ENCODE measurements around the gene C1orf210. TPM values are rescaled to one million over a fixed set of nuclear protein-coding genes. Genes with fewer than 3 reads are reported as not detected.
A peak's percentile ranks its signal among the peaks of the same experiment; 100 is the strongest.

The C1orf210 gene
- not detected in 2 replicates for total RNA-seq

DNA sequence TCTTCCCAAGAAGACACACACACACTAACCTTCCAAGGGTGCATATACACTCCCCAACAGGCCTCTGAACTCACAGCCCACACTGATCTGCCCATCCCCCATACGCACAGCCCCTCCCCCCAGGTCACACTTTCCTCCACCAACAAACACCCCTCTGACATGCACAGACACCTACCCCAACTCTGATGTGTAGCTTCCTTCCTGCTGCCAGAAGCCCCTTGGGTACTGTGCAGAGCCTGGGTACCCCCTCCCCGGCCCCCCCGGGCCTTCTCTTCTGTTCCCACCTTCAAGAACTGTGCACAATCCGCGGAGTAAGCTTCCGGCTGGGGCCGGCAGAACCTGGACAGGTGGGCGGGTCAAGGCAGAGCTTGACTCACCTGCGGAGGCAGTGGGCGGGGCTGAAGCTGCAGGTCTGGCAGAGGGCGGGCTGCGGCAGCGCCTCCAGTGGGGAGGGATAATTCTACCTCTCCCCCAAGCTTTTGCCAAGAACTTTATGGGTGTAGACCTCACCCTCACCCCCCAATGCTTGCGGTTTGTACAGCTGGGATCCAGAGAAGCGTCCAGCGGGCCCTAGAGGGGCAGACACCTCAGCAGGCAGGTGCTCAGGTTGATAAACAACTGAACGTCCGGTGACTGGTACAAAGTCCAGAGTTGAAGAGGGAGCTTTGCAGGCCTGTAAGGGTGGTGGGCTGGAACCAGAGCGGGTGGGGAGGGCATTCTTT lies at the start of gene C1orf210:
Gene C1orf210, minus strand, starts transcription at position 313 of the 722 bp plus-strand sequence. CDS start 2,311 bp downstream, outside the sequence.
- DNase-seq (ENCODE audit: low read depth in 2 of 2), result no peak

DNA sequence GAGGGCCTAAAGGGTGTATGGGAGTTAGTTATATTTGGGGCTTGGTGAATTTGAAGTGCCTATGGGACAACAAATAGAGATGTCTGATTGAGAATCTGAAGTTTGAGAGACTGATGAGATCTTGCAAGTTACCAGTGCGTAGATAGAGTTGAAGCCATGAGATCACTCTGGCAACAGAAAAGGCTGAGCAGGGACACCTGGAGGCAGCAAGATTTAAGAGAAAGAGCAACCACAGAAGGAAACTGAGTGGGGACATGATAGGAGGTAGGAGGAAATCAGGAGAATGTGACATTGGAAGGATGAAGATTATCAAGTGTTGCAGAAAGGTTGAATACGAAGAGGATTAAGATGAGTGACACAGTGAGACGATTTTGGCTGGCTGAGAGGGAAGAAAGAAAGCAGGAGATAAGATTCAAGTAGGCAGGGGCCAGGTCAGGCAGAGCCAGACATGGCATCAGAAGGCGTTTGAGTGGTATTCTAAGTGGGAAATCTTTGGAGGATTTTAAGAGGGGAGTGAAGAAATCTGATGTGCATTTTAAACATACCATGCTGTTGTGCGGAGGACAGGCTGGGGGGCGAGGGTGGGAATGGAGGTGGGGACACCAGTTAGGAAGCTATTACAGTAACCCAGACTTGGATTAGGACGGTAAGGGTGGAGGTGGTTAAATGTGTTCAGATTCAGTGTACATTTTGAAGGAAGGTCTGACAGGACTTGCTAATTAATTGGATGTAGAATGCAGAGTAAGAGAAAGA lies 49.2 kb upstream of the C1orf210 start:
- no peak for DNase-seq (ENCODE audit: low read depth in 2 of 2)

DNA sequence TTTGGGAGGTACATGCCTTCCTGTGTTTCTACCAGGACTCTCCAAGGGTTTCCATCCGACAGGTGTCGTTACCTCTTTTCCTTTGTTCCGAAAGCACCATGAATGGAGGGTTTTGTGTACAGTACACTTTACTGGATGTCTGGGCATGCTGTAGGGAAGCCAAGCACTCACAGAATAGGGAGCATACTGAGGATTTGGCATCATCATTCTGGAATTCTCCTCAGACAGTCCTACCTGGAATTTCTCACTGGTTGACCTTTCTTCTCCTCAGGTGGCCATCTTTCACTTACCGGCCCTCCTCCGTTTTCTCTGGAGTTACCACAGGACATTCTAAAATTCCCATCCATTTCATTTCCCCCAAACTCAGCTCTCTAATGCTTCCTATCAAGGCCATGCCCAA lies 46.3 kb upstream of the C1orf210 start:
- no peak for DNase-seq (ENCODE audit: low read depth in 2 of 2)

DNA sequence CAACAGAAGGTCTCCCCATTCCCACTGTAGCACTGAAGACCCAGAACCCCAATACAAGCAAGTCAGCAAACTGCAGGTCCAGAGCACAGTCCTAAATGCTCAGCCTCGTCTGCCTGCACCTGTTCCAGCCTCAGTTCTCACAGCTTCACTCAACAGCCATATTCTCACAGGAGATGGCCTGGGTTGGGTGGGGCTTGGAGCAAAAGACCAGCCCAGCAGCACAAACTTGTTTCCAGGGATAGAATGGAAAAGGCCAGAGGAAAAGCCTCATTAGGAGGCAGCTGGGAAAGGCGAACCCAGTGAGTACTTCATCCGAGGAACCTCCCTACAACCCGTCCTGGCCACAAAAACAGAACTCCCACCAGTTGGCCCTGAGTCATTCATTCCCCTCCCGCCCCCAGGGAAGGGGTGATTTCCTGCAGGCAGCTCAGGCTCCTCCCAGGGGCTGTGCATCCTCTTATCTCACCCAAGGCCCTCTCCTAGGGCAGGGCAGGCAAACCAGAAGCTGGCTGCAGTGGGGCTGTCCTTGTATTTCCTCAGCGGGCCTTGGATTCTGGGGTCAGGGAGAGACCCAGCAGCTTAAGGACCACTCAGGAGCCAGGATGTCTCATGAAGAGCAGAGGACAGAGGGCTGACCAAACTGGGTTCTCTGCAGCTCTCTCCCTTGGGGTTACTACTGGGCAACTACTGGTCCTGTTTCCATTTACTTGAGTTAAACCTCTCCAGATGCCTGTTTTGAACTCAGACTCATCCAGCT lies 44.8 kb upstream of the C1orf210 start:
- peak; percentile 91 to 93 for DNase-seq (ENCODE audit: low read depth in 2 of 2)

DNA sequence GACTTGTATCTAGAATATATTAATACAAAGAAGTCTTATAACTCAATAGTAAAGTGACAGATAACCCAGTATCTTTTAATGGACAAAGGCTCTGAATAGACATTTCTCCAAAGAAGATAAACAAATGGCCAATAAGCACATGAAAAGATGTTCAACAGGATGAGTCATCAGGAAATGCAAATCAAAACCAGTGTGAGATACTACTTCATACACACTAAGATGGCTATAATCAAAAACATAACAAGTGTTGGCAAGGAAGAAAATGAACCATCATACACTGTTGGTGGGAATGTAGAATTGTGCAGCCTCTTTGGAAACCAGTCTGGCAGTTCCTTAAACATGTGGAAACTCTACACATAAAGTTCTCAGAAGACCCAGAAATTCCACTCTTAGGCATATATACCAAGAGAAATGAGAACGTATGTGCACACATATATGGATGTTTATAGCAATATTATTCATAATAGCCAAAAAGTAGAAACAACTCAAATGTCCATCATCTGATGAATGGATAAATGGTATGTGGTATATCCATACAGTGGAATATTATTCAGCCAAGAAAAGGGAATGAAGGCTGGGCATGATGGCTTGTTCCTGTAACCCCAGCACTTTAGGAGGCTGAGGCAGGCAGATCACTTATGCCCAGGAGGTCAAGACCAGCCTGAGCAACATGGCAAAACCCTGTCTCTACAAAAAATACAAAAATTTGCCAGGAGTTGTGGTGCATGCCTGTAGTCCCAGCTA lies 42.3 kb upstream of the C1orf210 start:
- DNase-seq (ENCODE audit: low read depth in 2 of 2), result peak in 1 of 2 donors; percentile 47

DNA sequence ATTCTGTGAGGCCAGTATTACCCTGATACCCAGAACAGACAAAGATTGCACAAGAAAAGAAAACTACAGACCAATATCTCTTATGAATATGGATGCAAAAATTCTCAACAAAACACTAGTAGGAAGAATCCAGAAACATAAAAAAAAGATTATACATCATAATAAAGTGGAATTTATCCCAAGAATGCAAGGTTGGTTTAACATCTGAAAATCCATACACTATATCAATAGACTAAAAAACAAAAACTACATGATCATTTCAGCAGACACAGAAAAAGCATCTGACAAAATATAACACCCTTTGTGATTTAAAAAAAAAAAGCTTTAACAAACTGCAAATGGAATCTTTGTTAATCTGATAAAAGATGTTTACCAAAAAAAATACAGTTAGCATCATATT lies 40.0 kb upstream of the C1orf210 start:
- no peak for DNase-seq (ENCODE audit: low read depth in 2 of 2)

DNA sequence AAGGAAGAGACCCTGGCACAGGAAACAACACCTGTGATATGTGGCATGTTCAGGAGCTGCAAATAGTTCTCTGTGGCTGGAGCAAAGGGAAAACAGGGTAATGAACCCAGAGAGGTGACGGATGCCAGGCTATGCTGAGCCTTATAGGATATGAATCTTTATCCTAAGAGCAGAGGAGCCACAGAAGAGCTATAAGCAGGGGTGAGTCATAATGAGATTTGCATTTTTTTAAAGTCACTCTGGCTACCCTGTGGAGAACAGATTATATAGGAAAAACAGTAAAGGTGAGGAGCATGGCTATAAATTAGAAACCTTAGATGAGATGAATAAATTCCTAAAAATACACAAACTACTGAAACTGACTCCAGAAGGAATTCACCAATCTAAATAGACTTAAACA lies 39.4 kb upstream of the C1orf210 start:
- DNase-seq (ENCODE audit: low read depth in 2 of 2), result no peak

DNA sequence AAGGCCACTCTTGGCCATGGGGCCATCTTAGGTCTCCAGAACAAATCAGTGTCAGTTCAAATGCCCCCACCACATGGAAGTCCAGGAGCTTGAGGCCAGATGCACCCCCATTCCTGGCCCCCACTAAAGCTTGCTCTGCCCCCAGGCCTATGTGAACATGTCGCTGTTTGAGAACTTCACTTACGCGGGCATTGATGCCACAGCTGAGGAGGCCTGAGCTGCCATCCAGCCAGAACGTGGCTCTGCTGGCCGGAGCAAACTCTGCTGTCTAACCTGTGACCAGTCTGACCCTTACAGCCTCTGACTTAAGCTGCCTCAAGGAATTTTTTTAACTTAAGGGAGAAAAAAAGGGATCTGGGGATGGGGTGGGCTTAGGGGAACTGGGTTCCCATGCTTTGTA lies 37.1 kb upstream of the C1orf210 start:
- DNase-seq (ENCODE audit: low read depth in 2 of 2), result no peak

DNA sequence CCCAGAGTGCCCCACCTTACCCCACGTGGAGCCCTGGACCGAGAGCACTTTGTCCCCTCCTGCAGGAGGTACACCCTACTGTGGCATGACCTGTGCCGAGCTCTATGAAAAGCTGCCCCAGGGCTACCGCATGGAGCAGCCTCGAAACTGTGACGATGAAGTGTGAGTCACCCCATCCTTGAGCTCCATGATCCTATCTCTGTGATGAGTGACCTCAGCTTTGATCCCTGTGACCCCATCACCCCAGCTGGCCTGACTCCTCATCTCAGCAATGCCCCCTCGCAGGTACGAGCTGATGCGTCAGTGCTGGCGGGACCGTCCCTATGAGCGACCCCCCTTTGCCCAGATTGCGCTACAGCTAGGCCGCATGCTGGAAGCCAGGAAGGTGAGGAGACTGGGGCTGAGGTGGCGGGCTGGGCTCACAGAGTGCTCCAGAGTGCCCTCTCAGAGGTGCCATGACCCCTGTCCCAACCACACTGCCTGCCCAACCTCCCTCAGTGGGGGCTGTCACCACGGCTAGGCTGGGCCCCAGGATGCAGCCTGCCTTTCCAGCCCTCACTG lies 36.0 kb upstream of the C1orf210 start:
- no peak for DNase-seq (ENCODE audit: low read depth in 2 of 2)

DNA sequence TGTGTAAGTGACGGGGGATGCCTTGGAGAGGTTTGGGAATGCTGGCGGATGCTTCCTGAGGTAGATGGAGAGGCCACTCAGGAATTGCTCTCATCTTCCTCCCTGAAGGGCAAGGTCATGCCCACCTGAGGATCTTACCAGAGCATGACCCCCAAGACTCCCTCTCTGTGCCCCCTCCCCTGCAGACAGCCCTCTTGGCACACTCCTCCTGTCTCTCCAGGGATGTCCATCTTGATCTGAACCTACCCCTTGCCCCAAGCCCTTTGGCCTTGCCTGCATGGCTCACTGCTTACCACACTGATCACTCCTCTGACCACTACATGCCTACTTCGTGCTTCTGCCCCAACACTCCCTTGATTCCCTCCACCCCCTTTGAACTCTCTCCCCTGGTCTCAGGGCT lies 34.4 kb upstream of the C1orf210 start:
- no peak for DNase-seq (ENCODE audit: low read depth in 2 of 2)

DNA sequence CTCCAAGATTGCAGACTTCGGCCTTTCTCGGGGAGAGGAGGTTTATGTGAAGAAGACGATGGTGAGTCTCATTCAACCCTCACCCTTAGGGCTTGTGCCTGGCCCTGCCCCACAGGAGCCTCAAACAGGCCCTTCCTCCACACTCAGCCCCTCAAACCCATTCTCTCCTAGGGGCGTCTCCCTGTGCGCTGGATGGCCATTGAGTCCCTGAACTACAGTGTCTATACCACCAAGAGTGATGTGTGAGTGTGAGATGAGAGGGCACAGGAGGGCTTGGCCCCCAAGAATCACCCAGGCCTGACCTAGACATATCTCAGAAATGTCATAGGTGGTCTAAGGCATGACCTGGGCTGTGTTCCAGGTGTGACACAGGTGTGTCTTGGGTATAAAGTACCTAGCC lies 33.9 kb upstream of the C1orf210 start:
- no peak for DNase-seq (ENCODE audit: low read depth in 2 of 2)

DNA sequence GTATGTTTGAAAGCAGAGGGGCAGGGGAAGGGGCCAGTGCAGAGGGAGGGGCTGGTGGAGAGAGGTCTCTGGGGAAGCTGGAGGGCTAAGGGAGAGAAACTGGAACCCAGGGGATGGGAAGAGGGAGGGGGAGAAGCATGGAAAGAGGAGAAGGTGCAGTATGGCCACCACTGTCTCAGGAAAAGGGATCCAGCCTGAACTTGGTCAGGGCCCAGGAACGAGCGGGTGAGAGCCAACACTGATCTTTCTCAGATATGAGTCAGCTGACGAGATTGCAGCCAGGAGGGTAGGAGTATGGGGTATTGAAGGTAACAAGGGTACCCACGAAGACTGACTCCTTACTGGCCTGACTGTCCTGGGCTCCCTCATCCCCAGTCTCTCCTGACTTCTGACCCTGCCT lies 33.5 kb upstream of the C1orf210 start:
- DNase-seq (ENCODE audit: low read depth in 2 of 2), result no peak

DNA sequence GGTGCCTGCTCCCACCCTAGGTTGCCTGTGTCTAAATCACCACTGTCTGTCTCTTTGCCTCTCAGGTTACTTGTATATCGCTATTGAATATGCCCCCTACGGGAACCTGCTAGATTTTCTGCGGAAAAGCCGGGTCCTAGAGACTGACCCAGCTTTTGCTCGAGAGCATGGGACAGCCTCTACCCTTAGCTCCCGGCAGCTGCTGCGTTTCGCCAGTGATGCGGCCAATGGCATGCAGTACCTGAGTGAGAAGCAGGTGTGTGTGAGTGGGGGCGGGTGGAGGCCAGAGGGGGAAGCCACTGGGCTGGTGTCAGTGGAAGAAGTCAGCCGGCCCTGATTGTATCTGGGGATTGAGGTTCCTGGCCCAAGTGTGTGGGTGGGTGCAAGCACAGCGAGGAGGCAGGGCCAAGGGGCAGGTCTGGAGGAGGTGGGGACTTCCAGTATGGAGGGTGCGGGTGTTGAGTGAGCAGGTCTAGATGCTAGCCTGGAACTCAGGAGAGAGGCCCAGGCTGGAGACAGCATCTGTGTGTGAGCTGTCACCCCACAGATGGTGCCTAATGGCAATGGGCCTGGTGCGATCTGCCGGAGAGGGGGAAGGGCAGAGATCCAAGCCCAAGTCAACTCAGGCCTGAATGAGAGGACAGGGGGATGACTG lies 32.6 kb upstream of the C1orf210 start:
- DNase-seq (ENCODE audit: low read depth in 2 of 2), result no peak

DNA sequence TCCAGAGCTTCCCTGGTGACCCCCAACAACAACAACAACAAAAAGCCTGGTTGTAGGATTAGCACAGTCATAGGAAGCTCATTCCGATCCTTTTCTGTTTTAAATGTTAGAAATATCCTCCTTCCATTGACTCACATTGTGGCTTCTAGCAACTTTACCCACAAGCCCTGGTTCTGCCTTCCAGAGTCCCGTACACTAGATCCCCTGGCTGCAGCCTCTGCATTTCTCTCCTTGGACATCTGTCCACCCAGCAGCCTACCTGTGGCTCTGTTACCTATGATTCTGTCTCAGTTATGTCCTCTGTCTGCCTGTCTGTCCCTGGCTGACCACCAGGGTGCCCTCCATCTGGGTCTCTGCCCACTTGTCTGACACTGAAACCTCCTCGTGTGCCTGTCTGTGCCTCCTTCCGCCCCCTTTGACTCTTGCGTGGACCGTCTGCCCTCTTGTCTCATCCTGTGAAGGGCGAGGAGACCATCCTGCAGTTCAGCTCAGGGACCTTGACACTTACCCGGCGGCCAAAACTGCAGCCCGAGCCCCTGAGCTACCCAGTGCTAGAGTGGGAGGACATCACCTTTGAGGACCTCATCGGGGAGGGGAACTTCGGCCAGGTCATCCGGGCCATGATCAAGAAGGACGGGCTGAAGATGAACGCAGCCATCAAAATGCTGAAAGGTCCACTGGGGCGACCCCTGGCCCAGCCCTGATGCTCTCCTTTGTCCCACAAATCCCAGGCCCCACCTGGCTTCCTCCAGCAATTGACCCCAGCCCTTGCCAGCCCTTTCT lies 31.5 kb upstream of the C1orf210 start:
- DNase-seq (ENCODE audit: low read depth in 2 of 2), result no peak

DNA sequence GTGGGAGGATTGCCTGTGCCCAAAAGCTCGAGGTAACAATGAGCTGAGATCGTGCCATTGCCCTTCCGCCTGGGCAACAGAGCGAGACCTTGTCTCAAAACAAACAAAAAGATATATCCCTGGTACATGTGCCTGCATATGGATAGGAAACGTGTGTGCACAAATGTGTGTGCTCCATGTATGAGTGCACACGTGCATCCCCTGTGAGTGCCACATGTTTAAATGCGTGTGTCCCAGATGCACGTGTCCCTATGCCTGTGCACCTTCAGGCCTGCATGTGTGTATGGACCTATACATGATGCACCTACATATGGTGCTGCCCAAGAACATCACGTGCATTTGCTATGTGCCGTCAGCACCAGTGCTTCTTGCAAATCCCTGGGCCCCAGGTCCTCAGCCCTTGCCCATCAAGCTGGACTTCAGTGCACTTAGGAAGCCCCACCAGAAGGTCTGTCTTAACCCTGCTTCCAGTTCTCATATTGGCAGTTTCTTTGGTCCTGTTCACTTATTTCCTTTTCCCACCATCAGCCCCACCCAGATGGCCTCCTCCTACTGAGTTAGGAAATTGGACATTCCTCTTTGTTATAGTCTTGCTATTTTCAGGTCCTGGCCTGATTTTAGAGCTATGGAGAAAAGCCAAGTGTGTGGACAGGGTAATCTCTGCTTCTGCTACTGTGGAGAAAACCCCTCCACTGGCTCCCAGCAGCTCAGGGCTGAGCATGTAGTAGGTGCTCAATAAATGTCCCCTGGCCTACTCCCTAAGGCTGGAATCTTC lies 30.8 kb upstream of the C1orf210 start:
- no peak for DNase-seq (ENCODE audit: low read depth in 2 of 2)

DNA sequence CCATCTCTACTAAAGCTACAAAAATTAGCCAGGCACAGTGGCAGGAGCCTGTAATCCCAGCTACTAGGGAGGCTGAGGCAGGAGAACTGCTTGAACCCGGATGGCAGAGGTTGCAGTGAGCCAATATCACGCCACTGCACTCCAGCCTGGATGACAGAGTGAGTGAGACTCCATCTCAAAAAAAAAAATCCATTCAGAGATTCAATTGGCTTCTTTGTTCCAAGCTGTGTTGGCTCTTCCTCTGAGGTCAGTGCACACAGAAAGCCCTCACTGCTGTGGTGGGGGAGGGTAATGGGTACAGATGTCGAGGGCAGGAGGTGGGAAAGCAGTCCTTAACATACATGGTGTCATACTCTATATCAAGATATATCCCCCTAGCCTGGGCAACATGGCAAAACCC lies 30.1 kb upstream of the C1orf210 start:
- DNase-seq (ENCODE audit: low read depth in 2 of 2), result no peak

DNA sequence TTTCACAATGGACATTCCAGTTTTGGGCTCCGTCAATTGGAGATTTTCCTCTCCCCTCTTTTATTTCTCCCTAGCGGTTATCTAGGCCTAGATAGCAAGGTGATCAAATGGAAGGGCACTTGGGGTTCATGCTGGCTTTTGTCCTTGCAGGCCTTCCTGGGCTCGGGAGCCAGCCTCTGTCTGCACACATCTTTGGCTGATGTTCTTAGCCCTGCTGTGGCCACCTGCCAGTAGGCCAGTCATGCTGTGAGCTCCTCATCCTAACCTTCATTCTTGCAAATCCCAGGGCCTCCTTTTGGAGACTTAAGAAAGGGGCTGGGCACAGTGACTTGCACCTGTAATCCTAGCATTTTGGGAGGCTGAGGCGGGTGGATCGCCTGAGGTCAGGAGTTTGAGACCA lies 28.9 kb upstream of the C1orf210 start:
- DNase-seq (ENCODE audit: low read depth in 2 of 2), result no peak

DNA sequence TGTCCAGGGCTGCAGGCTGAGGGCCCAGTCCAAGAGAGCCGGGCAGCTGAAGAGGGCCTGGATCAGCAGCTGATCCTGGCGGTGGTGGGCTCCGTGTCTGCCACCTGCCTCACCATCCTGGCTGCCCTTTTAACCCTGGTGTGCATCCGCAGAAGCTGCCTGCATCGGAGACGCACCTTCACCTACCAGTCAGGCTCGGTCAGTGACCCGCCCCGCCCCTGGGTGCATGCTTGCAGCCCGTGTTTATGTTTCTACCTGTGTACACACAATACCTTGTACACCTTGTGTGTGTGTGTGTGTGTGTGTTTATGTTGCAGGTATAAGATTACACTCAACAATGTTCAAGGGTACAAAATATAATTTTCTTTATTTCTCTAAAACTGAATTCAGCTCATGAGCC lies 28.4 kb upstream of the C1orf210 start:
- DNase-seq (ENCODE audit: low read depth in 2 of 2), result no peak

All from lung microvascular endothelial cell (primary cell).